ENCODE measurements around the gene TMOD1.

- no peak for TF ChIP-seq CTCF (IDR thresholded peaks at IDR 0.05; ENCODE audit: low read depth, low read length, poor library complexity, severe bottlenecking)
- no peak for TF ChIP-seq EZH2phosphoT487 (IDR thresholded peaks at IDR 0.05; ENCODE audit: borderline replicate concordance, low read length)
Measured at GRCh38 chr9:97564291-97565175, 63.1 kb downstream of the TMOD1 start.

Measured in DOHH2 (cell line).